RPMI8226 (cell line): Measurements from ENCODE around the gene LMTK3.

ENCODE experiments used
- DNase-seq: peaks from one replicate; pipeline ENCODE4 v3.0.0-alpha.2; 2015

The LMTK3 gene, protein sequence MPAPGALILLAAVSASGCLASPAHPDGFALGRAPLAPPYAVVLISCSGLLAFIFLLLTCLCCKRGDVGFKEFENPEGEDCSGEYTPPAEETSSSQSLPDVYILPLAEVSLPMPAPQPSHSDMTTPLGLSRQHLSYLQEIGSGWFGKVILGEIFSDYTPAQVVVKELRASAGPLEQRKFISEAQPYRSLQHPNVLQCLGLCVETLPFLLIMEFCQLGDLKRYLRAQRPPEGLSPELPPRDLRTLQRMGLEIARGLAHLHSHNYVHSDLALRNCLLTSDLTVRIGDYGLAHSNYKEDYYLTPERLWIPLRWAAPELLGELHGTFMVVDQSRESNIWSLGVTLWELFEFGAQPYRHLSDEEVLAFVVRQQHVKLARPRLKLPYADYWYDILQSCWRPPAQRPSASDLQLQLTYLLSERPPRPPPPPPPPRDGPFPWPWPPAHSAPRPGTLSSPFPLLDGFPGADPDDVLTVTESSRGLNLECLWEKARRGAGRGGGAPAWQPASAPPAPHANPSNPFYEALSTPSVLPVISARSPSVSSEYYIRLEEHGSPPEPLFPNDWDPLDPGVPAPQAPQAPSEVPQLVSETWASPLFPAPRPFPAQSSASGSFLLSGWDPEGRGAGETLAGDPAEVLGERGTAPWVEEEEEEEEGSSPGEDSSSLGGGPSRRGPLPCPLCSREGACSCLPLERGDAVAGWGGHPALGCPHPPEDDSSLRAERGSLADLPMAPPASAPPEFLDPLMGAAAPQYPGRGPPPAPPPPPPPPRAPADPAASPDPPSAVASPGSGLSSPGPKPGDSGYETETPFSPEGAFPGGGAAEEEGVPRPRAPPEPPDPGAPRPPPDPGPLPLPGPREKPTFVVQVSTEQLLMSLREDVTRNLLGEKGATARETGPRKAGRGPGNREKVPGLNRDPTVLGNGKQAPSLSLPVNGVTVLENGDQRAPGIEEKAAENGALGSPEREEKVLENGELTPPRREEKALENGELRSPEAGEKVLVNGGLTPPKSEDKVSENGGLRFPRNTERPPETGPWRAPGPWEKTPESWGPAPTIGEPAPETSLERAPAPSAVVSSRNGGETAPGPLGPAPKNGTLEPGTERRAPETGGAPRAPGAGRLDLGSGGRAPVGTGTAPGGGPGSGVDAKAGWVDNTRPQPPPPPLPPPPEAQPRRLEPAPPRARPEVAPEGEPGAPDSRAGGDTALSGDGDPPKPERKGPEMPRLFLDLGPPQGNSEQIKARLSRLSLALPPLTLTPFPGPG (N-terminal part only)

DNA sequence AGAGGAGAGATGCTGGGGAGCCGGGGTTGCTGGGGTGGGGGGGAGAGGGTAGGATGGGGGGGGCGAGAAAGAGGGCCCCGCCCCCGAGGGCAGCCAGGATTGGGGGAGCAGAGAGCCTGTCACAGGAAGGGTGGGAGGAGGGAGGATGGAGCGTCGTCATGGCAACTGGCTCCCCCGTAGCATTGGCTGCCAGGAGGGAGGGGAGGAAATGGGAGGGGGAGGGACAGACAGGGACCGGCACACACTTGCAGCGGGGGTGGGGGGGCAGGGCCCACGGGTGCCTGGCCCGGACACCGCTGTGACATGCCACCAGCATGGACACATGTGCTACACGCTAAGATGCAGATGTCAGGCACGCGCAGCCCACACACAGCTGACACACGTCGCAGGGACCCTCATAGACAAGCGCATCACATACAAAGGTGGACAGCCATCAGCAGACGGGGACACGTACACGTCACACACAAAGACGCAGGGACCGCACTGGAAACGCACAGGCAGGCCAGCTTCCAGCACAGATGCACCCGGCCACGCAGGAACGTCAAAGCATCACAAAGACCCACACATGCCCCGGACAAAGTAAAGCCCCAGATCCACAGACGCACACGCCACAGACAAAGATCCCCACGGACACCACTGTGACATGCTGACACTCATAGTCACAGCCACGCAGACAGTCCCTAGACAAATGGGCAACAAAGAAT, at the start of gene LMTK3:
Gene LMTK3, minus strand, starts transcription at position 36 of the 704 bp plus-strand sequence. CDS start 259 bp downstream, outside the sequence.
- no peak for DNase-seq

DNA sequence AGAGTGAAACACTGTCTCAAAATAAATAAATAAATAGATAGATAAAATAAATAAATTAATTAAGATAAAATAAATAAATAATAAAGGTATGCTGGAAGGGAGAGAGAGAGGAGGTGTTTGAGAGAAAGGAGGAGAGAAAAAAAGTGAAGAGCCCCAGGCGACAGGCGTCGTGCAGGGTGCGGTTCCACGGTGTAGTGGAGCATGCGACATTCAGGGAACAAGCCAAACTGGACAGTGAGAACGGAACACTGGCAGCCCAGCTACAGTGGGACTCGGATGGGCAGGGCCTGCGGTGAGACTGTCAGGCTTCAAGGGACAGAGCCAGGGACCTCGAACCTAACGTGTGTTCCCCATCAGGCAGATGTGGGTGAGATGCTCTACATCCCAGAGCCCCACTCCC, 49.8 kb upstream of the LMTK3 start:
- DNase-seq: no peak

DNA sequence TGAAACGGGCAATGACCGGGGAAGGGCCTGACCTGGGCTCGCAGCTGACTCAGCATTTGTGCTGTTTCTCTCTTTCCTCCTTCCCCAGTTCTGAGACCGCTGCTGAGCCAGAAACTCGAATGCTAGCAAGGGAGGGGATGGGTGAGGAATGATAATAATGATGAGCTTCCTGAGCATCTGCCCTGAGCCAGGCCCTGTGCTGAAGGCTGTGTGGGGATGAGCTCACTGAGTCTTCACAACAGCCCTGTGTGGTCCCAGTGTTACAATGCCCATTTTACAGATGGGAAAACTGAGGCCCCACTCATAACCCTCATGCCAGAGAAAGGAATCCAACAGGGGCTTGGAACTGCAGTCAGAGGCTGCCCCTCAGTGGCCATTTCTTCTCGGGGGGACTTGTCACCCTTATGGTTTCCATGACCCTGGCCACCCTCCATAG, 48.5 kb upstream of the LMTK3 start:
- peak; percentile 20 for DNase-seq

DNA sequence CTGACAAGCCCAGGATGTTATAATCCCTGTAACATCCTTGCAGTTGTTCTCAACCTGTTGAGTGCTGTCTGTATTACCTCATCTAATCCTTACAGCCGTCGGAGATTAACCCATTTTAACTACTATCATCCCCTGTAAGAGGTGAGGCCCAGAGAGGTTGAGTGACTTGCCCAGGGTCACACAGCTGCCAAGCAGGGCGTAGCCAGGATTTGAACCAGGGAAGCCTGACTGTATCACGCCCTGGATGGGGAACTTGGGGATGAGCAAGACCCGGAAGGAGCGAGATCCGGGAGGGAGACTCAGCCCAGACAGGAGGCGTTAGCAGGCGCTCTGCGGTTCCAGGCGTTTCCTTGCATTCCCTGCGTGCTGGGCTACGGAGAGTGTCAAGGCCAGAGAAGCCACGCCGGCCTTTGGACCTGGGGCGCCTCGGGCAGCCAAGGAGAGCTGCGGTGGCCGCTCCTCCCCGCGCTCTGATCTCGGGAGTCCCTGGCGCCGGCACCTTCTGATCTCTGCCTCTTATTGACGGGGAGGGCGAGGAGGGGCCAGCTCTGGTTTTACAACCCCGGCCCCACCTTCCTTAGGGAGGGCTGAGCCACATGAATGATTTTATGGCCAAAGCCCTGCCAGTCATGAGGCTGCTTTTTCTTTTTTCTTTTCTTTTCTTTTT, 46.5 kb upstream of the LMTK3 start:
- peak; percentile 11 for DNase-seq

DNA sequence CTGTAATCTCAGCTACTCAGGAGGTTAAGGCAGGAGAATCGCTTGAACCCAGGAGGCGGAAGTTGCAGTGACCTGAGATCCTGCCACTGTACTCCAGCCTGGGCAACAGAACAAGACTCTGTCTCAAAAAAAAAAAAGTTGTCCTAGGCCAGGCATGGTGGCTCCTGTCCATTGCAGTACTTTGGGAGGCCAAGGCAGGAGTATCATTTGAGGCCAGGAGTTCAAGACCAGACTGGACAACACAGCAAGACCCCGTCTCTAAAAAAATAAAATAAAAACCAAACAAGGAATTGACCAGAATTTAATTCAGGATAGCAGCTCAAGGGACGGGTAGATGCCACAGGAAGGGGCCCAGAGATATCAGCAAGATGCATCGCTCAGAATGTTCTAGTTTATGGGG, 45.2 kb upstream of the LMTK3 start:
- peak; percentile 18 for DNase-seq

DNA sequence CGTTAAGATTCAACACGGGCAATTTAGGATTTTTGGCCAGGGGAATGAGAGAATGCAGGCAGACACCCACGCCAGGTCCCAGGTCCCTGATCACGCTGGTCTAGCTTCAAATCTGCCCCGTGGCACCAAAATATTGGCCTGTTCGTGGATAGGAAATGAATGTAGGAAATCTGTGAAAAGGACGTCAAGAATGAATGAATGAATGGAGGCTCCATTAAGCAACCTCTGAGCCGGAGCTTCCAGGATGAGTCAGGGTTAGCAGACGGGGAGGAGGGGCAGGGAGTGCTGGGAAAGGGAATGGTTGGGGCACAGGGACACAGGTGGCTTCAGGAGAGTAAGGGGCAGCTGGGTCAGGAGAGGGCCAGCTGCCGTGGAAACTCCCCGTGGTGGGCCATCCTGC, 44.5 kb upstream of the LMTK3 start:
- DNase-seq: no peak

DNA sequence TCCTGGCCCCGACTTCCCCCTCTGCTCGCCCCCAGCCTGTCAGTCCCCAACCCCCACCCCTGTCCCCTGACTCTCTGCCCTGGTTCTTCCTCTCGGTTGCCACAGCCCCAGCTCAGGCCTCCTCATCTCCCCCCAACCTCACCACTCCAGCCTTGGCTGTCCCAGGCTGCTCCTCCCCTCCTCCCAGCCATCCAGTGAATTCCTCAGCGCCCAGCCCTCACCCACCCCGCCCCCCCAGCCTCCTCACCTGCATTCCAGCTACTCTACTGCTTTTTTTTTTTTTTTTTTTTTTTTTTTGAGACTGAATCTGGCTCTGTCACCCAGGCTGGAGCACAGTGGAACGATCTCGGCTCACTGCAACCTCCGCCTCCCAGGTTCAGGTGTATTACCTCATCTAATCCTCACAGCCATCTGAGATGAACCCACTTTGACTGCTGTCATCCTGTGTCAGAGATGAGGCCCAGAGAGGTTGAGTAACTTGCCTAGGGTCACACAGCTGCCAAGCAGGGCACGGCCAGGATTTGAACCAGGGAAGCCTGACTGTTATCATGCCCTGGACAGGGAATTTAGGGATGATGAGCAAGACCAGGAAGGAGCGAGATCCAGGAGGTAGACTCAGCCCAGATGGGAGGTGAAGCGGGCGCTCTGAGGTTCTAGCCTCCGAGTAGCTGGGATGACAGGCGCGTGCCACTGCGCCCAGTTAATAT, 42.9 kb upstream of the LMTK3 start:
- DNase-seq: no peak

DNA sequence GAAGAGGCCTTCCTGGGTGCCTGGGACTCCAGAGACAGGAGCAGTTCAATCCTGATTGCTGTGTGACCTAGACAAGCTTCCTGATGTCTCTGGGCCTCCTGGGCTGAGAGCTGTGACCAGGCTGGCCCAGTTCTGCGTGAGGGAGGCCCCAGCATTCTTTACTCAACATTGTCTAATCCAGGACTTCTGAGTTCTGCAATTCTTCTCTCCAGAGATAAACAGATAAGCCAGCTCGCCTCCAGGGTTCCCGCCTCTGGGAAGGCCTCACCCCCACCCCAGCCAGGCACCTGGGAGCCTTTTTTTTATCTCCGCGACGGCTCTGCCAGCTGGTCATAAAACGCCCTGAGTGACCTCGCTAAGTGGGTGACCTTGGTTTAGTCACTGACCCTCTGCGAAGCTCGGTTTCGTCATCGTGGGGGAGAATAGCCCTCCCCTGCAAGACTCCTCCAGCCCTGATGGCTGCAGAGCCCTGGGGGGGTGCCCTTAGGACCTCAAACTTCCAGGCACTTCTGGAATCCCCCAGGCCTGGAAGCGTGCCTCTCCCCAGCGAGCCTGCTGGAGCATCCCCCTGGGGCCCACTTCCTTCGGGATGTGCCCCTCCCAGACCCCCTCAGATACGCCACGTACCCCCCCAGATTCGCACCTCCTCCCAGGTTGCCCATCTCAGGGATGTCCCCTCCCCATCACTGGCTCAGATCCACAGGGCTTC, 42.2 kb upstream of the LMTK3 start:
- peak; percentile 14 for DNase-seq

DNA sequence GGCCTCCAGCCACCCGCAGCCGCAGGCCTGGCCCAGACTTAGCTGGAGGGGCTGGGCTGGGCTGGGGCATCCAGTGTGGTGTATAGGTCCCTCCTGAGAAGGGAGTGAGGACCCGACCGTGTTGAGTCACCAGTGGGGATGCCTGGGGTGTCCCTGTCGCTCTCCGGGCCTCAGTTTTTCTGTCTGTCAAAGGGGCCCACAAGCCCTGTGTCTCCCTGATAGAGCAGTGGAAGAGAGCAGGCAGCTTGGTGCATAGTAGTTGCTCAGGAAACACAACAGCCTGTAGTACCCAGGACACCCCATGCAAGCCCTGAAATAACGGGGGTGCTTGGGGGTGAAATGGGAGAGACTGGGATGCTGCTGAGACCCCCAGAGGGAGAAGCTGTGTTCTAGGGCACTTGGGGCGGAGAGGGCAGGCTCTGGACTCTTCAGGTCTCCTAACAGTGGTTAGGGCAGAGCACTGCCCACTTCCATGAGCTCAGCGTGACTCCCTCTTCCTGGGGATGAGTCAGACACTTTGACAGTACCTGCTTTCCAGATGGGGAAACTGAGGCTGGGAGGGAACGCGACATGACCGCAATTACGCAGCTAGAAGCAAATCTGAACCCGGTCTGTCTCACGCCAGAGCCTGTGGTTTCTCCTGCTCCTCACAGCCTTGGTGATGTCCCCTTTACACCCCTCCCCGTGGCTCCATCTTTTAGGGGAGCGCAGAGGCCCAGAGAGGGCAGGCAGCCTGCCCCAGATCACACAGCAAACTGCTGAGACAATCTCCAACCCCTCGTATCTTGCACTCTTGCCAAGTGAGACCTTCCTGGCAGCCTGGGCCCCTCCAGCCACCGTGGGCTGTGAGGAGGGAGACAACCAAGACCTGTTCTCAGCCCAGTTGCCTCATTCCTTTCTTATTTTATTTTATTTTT, 41.0 kb upstream of the LMTK3 start:
- DNase-seq: no peak

DNA sequence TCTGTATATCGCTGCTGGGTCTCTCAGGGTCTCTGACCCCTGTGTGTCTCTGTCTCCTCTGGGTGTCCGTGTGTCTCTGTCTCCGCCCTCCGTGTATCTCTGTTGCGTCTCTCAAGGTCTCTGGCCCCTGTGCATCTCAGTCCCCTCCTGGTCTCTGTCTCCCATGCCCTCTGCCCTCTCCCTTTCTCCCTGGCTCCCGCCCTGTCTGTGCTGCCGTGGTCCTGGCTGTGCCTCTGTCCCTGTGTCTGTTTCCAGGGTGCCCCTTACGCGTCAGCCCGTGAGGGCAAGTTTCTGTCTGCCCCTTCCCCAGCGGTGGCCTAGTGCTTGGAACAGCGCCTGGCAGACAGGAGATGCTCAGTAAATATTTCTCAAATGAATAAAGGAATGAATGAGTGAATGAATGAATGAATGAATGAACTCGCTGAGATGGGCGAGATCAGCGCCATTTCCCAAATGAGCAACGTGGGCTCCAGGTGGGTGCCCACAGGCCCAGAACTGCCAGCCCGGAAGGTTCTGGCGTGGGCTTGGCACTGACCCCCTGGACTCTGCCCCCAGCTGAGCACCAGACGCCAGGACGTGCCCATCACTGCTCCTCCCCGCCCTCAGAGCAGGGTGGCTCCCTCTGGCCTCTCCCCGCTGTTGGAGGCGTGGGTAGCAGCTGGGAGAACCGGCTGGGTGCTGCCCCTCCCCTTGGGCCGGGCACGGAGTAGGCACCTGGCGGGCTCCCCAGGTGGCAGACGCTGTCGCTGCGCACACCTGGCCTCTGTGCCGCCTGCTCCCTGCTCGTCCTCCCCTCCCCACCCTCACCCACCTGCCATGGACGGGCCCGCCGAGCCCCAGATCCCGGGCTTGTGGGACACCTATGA, 40.0 kb upstream of the LMTK3 start, which contains the start of gene SULT2B1:
Gene SULT2B1, plus strand, starts transcription at position 736 of the 866 bp plus-strand sequence. Its CDS starts 81 bp downstream, at position 817.
- peak; percentile 88 for DNase-seq

DNA sequence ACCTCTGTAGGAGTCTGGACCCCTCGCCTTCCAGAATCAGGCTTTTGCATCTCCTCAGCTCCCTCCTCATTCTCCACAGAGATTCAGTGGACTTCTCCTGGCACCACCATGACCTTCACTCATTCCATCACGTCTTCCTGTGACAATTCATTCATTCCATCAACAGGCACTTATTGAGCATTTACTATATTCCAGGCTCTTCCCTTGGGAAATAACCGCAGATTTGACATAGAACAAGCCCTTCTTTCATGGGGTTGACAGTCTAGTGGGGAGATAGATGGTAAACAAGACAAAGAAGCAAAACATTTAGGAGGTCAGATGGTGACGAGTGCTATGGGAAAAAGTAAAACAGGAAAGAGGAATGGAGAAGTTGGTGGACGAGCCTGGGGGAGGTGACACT, 37.7 kb upstream of the LMTK3 start:
- no peak for DNase-seq

DNA sequence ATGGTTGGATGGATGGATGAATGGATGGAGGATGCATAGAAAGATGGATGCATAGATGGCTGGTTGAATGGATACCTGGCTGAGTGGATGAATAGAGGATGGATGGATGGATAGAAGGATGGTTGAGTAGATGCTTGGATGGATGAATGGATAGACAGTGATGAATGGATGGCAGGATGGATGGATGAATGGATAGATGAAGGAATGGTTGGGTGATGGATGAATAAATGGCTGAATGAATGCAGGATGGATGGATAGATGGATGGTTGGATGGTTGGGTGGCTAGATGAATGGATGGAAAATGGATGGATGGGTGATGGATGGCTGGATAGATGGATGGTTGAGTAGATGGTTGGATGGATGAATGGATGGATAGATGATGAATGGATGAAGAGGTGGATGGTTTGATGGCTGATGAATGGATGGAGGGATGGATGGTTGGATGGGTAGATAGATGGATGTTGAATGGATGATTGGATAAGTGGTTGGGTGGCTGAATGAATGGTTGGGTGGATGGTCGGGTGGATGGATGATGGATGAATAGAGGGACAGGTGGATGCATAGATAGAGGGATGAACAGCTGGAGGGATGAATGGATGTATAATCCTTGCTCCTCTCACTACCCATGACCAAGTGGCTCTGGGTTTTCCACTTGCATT, 36.7 kb upstream of the LMTK3 start:
- no peak for DNase-seq

DNA sequence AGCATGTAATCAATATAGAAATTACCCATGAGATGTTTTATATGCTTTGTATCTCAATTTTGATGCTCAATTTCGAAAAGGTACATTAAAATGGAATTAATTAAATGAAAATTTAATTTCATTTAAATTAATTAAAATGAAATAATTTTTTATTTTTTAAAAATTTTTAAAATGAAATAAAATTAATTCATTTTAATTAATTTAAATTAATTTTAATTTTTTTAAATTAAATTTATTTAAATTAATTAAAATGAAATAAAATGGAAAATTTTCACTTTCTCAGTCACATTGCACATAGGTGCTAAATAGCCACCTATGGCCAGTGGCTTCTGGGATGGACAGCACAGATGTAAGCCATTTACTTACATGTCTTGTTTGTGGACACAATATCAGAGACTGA, 36.1 kb upstream of the LMTK3 start:
- no peak for DNase-seq

DNA sequence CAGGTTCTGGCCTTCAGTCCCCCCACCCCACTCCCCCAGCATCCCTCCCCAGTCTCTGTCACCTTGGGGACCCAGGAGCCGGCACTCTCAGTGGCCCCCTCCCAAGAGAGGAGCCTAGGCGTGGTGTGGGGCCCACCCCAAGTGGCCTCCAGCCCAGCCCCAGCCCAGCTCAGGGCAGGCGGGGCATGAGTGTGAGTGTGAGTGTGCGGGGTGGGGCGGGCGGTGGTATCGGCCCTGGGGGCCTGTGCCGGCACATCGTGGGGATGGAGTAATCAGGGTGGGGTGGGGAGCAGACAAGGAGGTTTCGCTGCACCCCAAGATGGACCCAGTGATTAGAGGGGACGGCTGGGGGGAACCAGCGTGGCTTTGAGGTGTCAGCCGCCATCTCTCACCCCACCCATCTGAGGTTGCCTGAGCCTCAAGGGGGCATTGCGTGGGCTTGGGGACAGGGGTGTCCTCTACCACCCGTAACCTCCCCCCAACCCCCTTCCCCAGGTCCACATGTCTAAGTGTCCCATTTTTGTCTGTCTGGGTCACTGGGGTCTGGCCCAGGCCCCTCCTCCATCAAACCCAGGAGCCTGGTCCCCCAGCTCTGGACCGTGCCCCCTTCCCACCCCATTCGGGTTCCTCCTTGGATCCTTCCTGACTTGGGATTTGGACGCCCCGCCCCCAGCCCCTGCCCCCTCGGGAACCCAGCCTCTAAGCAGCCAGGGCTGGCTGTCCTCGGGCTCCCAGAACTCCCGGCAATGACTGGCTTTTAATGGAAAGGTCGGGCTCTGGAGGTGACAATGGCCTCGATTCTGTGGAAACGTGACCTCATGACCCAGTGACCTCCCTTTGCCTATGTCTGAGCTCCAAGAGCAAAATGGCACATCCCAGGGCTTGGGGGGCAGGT, 33.5 kb upstream of the LMTK3 start:
- no peak for DNase-seq

DNA sequence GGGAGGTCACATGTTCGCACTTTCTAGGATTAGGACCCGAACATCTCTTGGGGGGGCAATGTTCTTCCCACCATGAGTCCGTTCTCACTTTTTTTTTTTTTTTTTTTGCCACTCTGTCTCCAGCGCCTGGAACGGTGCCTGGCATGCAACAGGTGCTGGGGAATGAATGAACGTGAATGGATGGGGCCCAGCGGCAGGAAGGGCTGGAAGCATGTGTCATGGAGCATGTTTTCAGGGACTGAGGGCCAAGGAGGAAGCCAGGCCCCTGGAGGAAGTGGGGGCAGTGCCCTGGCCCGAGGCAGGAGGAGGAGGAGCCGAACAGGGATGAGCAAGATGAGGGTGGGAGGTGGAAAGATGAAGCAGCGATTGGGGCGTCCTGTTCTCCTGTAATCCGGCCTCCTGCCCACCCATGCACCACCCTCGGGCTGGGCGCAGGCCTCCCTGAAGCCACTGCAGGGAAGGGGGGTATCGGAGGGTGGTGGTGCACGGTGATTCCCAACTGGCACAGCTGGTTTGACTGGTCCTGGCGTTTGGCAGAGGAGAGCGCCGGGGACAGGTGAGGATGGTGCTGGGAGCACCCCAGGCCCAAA, 31.6 kb upstream of the LMTK3 start:
- no peak for DNase-seq

DNA sequence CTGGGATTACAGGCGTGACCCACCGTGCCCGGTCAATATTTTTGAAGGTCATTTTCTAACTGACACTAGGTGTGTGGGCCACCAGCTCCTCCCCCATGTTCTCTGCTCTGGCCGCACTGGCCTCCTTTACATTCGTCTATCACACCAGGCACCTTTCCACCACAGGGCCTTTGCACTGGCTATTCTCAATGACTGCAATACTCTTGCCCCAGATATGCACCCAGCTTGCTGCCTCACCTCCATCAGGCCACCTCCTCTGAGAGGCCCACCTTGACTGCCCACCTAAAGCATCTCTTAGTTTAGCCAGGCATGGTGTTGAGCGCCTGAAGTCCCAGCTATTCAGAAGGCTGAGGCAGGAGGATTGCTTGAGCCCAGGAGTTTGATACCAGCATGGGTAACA, 30.2 kb upstream of the LMTK3 start:
- no peak for DNase-seq
